SU-DHL-6 (cell line): ENCODE data around the gene ZNF33B.

Experiments
- EZH2phosphoT487 ChIP-seq: fragments of 200-600 bp; sonication (generic), shearing (Covaris generic); conservative IDR thresholded peaks from 2 replicates; pipeline ENCODE4 v1.6.1; 2018; ENCODE audit warnings: mild to moderate bottlenecking, antibody characterized with exemption, low read length, moderate library complexity, mixed read lengths
- TF ChIP-seq, protein P1 (sequence below): fragments of 200-600 bp; sonication (generic); IDR thresholded peaks from one replicate; pipeline ENCODE4 v1.5.1; 2017; ENCODE audit warnings: antibody characterized with exemption, mild to moderate bottlenecking, low read length, moderate library complexity; ENCODE audit not compliant: insufficient read depth, poor library complexity, severe bottlenecking

DNA sequence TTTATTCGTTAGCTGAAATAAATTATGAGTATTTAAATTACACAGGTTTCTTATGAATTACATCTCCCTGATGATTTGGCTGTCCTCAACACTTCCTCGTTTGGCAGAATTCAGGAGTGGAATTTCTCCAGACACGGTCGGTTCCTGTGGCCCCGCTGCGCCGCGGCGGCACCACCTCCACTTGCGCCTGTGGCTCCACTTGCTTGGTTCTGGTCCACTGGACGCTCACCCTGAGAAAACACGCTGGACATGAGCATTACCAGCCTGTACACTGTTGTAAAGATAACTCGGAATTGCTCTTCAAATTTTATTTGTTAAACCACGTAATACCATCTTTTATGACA is 85.3 kb downstream of the ZNF33B start:
- no peak for TF ChIP-seq EZH2phosphoT487
- TF ChIP-seq, protein P1, sequence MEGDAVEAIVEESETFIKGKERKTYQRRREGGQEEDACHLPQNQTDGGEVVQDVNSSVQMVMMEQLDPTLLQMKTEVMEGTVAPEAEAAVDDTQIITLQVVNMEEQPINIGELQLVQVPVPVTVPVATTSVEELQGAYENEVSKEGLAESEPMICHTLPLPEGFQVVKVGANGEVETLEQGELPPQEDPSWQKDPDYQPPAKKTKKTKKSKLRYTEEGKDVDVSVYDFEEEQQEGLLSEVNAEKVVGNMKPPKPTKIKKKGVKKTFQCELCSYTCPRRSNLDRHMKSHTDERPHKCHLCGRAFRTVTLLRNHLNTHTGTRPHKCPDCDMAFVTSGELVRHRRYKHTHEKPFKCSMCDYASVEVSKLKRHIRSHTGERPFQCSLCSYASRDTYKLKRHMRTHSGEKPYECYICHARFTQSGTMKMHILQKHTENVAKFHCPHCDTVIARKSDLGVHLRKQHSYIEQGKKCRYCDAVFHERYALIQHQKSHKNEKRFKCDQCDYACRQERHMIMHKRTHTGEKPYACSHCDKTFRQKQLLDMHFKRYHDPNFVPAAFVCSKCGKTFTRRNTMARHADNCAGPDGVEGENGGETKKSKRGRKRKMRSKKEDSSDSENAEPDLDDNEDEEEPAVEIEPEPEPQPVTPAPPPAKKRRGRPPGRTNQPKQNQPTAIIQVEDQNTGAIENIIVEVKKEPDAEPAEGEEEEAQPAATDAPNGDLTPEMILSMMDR: no peak
